Activated CD4-positive, CD25-positive, alpha-beta regulatory T cell treated with anti-CD3 and anti-CD28 coated beads, Interleukin-2, amount 50 U/mL, for 72 hours (primary cell): ENCODE measurements around the gene NNAT.

Experiments used
- DNase-seq: peaks from one replicate; pipeline ENCODE4 v3.0.0; 2021

Gene NNAT

DNA sequence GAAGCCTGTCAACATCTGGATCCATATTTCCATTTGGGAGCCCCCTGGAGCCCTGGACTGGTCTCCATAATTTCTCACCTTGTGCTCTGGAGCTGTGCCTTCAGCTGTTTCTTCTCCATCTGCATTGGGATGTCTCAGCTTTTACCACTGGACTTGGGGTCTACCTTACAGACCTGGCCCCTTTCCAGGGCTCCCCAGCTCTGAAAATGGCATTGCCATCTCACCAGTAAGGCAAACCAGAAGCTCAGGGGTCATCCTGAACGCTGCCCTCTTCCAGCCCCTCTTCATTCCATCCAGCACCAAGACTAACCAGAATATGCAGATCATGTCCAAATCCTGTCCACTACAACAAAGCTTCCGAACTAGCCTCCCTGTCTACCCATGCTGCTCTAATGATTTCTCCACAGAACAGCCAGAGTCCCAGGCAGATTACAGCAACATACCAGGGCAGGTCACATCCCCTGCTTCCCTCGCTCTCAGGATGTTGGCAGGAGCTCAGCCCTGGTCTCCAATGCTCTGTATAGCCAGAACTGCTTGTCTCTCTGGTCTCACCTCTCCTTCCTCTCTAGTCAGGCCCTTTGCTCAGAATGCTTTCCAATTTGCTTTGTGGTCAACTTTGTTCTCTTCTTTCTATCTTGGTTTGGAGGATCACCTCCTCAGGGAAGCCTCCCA is 17.7 kb upstream of the NNAT start:
- DNase-seq: no peak

DNA sequence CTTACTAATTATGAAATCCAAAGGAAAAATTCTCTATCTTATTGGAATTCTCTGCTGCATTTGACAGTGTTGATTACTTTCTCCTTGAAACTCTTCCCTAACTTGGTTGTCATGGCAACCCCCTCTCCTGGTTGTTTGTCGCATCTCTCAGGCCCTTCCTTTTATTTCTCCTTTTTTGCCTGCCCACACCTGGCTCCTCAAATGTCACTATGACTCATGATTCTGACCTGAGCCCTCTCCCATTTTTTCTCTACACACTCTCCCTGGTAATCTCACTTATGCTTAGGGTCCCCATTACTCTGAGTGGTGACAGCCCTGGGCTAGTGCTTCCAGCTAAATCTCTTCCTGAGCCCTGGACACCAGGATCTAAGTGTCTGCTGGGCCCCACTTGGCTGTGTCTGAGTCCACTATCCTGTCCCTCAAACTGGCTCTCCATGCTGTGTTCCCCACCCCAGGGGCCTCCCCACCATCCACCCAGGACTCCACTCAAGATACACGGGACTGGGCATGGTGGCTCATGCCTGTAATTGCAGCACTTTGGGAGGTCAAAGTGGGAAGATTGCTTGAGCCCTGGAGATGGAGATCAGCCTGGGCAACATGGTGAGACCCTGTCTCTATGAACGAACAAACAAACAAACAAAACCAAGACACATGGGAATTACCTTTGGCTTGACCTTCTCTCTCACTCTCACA is 16.5 kb upstream of the NNAT start:
- DNase-seq: no peak

- no peak for DNase-seq
These were observed 15.5 kb upstream of the NNAT start for GRCh38 chr20:37505263-37506151.

DNA sequence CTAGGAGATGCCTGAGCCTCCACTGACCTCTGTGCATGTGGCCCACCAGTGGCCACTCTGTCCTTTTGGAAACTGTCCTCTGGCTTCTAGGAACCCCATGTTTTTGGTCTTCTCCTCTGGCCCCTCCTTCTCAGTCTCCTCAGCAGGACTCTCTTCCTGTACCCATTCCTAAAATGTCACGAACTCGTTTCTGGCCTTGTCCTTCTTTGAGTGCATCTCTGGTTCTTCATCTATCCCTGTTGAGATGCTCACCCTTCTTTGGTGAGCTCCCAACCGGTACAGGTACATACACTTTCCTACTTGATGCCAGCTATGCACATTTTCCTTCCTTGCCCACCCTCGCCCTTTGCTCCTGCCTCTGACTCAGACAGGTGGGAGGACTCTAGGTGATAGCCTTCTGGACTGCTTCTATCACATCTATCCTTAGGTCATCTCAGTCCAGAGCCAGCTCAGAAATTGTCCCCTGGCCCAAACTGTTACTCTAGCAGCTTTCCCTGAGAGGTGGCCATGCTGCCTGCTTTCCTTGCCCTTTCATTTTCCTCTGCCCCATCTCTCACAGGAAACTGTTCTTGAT is 14.8 kb upstream of the NNAT start:
- DNase-seq: no peak

DNA sequence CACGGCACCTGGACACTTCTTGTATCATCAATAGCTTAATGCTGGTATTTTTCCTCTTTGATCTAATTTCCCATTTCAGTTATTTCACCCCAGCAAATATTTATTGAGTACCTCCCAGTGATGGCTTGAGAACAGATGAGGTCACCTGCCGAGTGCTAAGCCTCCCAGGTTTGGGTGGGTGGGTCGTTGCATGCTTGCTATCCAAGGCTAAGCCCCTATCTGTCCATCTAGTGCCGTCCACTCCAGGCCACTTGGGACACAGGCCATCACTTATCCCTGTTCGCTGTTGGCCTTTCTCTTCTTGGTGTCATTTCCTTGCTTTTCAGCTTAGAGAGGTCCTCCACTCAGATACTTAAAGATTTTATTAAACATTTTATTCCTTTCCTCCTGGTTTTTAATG is 10.8 kb upstream of the NNAT start:
- no peak for DNase-seq

DNA sequence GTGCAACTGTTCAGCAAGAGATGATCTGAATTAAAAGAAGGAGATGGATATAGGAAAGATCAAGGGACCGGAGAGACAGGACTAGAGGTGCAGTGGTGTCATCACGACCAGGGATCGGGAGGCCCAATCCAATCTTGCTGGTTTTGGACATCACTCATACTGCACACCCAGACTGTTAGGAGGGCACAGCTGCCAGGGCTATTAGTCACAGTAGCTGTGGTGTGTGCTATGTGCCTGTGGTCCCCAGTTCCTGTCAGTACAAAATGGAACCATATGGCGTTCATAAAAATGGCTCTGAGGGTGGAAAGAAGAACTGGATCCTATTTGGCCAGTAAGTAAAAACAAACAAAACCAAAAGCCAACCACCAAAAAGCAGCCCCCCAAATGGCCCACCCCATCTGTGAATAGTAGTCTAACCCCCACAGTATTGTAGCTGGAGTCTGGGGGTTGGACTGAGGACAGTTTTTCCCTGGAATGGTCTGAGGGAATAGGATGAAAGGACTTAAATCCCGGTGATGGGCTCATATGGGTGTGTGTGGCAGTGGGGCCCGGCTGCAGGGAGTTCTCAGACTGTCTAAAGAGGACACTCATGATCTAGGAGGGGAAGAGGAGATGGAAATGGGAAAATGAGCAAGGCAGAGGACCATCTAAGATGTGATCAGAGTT is 9.3 kb upstream of the NNAT start:
- no peak for DNase-seq

GRCh38 chr20:37513779-37514359 is 7.2 kb upstream of the NNAT start:
- no peak for DNase-seq

DNA sequence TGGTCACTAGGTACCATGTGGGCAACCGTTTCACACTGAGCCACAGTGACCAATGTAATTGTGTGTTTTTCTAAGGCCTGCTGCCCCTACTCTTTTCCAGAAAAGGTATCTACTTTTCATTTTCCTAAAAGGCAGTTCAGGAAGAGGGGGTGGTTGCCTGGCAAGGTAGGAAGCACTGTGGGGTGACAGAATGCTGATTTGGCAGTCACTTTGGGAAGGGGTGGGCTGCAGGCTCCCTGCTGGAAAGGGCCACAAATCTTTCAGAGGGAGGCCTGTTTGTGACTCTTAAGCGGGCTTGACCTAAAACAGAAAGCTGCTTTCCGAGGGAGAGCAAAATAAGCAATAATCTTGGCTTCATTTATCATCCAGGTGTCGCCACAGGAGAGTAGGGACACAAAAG is 5.2 kb upstream of the NNAT start:
- no peak for DNase-seq

DNA sequence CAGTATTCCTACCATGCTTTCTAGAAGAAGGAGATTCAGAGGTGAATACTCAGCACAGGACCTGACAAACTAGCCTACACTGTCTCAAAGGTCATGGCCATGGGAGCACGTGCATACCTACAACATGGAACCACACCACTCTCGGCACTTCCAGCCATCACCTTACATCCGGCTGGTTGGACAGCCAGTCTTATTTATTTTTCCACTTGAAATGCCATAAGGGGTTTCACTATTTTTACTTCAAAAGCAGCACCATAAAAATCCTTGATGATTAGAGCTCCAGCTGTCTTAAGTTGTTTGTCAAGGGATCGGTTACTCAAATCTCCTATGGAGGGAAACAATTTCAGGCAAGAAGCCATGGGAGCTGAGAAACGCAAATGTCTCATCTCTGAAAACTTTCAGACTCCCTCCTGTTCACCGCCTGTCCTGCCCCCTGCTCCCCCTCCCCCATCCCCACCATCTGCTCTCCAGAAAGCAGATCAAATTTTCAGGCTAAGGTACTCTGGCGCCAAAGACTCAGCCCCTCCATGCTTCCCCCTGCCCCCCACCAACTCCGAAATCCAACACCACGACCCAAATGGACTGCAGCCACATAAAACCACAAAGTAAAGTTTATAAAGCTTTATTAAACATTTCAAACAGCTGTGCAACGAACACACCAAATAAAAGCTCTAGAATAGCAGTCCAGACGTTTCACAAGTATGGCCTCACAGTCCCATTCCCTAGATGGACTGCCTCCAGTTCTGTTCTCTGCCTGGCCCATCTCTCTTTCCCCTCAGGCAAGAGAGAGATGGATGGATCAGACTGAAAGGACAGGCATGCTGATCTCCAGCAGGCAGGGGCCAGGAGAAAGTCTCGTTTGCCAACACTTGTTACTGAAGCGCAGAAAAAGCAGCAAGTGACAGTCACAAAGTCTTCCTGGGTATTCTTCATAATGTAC is 4.0 kb upstream of the NNAT start:
- DNase-seq: no peak

GRCh38 chr20:37518059-37518458 is 3.0 kb upstream of the NNAT start:
- DNase-seq: no peak

- no peak for DNase-seq
These were observed 2.2 kb upstream of the NNAT start for GRCh38 chr20:37518606-37519507.

GRCh38 chr20:37519508-37520418 is 1.3 kb upstream of the NNAT start:
- no peak for DNase-seq

- no peak for DNase-seq
These were observed 563 bp upstream of the NNAT start for GRCh38 chr20:37520419-37520955.

DNA sequence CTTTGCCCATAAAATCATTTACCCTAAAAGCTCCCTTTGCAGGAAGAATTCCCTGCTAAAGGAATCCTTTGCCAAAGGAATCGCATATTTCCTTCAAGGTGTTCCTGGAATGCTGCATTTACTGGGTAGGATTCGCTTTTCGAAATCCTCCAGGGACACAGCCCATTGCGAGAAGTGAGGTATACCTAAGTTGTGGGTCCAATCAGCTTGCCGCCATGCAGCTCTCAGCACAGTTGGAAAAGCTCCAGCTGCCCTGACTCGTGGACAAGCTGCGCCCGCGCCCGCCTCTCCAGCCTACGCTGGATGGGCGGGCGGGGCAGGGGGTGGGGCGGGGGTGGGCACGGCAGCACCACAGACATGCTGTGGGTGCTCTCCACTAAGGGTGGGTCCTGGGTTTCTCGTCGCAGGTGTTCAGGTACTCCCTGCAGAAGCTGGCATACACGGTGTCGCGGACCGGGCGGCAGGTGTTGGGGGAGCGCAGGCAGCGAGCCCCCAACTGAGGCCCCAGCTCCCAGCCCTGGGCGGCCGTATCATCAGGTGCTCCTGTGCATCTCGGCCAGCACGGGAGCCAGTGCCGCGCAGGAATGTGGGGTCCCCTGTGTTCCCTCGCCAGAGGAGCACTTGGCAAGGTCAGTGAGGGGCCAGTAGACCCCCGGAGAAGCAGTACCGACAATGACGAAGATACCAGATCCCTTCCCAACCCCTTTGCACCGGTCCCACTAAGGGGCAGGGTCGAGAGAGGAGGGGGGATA is 1.4 kb downstream of the NNAT start:
- DNase-seq: no peak

- no peak for DNase-seq
These were observed 2.0 kb downstream of the NNAT start for GRCh38 chr20:37523012-37523391.

DNA sequence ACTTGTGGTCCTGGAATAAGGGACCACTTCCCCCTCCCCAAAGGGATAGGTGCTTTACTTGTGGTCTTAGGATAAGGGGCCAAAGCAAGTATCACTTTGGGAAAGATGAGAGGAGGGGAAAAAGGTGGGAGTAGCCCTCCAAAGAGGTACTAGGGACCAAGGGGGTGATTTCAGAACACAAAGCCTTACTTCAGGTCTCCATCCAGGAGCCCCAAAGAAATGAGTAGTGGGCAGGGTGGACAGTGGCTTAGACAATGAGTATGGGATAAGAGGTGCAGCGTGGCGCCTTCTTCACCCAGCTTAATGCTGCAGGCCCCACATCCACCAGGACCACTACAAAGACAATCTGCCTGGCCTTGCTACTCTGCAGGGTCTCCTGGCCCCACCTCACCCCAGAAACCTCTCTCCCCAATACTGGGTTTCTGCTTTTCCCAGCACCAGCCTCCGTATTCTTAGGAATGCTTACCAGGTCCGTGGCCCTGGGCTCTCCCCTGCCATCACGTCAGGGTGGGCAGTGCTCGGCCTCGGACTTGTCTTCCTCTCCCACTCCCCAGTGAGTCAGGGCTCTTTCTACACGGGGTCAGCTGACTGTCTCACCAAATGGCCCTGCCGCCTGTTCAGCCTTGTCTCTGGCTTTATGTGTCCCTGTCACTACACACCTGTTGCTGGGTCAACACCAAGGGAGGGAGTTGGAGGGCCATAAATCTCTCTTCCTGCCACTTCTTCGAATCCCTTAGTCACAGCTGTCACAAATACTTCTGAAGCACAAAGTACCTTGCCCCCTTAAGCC is 3.1 kb downstream of the NNAT start:
- no peak for DNase-seq
